Ectodermal cell (in vitro differentiated cells): Measurements from ENCODE around the gene PPP1R16B.
"Not testable (repeated sequence)": the region's sequence is repeated elsewhere in the genome, so short reads cannot be mapped to it uniquely, and the experiment has no call there.

Experiments used
- H3K27ac ChIP-seq: 2 replicates; pipeline ENCODE4 v1.7.0; 2013; ENCODE audit warnings: mild to moderate bottlenecking, low read depth, low read length; ENCODE audit not compliant: insufficient read depth, poor library complexity, severe bottlenecking
- H3K27me3 ChIP-seq: 2 replicates; pipeline ENCODE4 v1.7.0; 2013; ENCODE audit warnings: mild to moderate bottlenecking, low read length; ENCODE audit not compliant: insufficient read depth, control insufficient read depth, poor library complexity, severe bottlenecking
- H3K36me3 ChIP-seq: one replicate; pipeline ENCODE4 v1.7.0; 2013; ENCODE audit warnings: low read length; ENCODE audit not compliant: control insufficient read depth, insufficient read depth
- H3K4me1 ChIP-seq: one replicate; pipeline ENCODE4 v1.7.0; 2013; ENCODE audit warnings: low read length; ENCODE audit not compliant: control insufficient read depth, insufficient read depth
- H3K4me3 ChIP-seq: 2 replicates; pipeline ENCODE4 v1.7.0; 2013; ENCODE audit warnings: low read depth, low read length, control low read depth; ENCODE audit not compliant: insufficient read depth
- H3K9me3 ChIP-seq: 2 replicates; pipeline ENCODE4 v1.7.0; 2013; ENCODE audit warnings: mild to moderate bottlenecking, low read length, moderate library complexity; ENCODE audit not compliant: control insufficient read depth
- WGBS, 2 experiments: methylation state at CpG; one replicate each; pipeline ENCODE4 v1.1.7; 2013; ENCODE audit warnings: missing lambda C conversion rate in 2 of 2; 5-methylcytosine and 5-hydroxymethylcytosine counted together

PPP1R16B gene

DNA sequence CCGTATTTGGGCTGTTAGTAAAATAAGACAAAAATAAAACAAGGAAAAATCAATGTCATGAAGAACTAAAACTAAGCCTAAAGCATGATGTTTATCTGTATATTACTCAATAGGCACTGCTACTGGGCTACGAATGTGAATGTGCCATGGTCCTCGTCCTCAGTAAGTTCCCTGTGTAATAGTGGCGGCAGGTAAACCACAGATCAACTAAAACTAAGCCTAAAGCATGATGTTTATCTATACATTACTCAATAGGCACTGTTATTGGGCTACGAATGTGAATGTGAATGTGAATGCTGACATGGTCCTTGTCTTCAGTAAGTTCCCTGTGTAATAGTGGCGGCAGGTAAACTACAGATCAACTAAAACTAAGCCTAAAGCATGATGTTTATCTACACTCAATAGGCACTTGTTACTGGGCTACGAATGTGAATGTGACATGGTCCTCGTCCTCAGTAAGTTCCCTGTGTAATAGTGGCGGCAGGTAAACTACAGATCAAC is 154.7 kb downstream of the PPP1R16B start:
- H3K36me3 ChIP-seq, H3K4me3 ChIP-seq, H3K27ac ChIP-seq, H3K4me1 ChIP-seq, H3K9me3 ChIP-seq, H3K27me3 ChIP-seq: not testable (repeated sequence)
- 94 to 96% methylated on average over 8 of the region's 9 CpGs for WGBS, 2 experiments

DNA sequence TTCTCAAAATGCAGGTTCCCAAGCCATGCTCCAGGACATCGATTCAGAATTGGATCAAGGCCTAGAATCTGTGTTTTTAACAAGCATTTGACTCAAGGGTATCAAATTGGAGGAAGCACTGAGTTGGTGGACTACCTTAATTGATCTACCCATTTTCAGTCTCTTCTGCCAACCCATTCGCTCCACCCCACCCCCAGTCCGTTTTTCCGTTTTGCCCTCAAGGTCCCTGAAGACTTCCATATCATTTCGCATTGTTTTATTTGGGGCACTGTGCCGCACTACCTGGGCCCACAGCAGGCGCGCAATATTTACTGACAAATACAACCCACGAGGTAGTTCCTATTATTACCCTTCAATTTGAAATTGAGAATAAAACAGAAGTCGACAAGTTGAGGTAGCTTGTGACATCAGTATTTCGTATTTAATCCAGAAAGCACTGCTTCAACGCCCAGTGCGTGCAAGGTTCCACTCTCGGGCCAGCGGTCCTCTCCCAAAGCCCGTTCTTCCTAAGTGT is 156.1 kb downstream of the PPP1R16B start:
- H3K27me3 ChIP-seq = no peaks in the 10 kb centered on the region
- H3K9me3 ChIP-seq = no peaks in the 10 kb centered on the region
- H3K4me3 ChIP-seq = peak overlapping the region; percentile 96
- WGBS, 2 experiments = 19 to 21% methylated on average over 16 of the region's 16 CpGs
- H3K27ac ChIP-seq = peak overlapping the region; percentile 38
- peaks cover 13% of the 10 kb centered on the region for H3K4me1 ChIP-seq
- H3K36me3 ChIP-seq = no peaks in the 10 kb centered on the region

DNA sequence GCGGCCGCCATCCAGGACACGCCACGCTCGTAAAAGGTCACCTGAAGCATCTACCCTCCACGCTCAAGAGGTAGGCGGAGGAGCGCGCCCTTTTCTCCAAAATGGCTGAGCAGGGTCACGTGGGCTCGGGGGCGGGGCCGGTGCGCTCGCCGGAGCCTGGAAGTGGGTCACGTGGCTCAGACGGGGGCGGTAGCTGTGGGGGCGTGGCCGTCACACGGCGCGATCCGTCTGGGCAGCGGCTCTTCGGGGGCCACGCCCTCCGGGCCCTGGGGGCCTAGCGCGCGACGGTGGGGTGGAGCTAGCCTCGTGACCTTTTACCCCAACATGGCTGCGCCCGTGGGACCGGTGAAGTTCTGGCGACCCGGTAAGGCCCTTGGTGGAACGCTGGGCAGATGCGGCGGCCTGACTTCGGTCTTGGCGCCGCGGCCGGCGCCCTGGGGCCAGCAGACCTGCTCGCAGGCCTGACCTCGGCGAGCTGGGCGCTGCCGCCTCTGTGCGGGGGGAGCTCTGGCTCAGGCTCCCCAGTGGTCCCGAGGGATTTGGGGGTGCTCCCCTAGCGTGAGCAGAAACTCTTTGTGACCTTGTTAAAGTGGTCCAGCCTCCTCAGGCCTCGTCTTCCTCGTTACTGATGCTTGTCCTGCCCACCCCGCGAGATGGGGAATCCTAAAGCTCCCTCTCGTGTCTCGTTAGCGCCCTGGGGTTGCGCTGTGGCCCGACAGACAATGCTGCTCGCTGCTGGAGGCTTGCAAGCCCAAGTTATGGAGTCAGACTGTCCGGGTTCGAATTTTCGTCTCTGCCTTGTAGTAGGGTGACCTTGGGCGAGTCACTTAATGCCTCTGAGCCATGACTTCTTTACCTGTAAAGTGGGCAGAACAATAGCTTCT is 156.8 kb downstream of the PPP1R16B start, which contains the start of gene DHX35:
DHX35 (plus strand) TSS at position 301 of the 884 bp plus-strand sequence; CDS start at position 325, 24 bp downstream.
- H3K4me1 ChIP-seq = peaks cover 13% of the 10 kb centered on the region
- WGBS, 2 experiments = 0% methylated on average over 70 of the region's 70 CpGs

DNA sequence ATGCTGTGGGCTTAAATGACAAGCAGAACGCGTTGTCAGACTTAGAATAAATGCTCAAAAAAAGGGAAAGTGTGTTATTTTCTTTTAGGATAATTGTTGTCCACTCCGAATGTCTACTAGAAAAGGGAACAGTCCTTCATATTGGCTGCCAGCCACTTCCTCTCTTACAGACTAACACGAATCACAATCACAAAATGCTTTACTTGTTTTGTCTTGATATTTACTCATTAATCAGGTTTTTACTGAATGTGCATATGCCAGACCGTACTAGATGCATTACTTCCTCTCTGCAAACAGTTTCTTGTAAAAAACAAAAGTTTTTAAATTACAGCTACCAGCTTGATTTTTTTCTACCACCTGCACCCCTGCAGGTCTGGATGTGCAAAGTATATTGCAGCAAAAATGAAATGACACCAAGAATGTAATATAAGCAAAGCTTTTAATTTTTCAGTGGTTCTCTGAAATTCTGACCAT is 157.5 kb downstream of the PPP1R16B start:
- 16 to 21% methylated on average over 5 of the region's 5 CpGs for WGBS, 2 experiments
- Histone ChIP-seq H3K4me1 (peaks cover 13% of the 10 kb centered on the region), H3K27me3 (no peaks in the 10 kb centered on the region), H3K27ac (no peak overlapping the region), H3K4me3 (peak overlapping the region; percentile 96), H3K9me3 (no peaks in the 10 kb centered on the region), H3K36me3 (no peaks in the 10 kb centered on the region)

More for the DNA sequence above, 156.8 kb downstream of the PPP1R16B start, which contains the start of gene DHX35:
- Histone ChIP-seq H3K9me3 (no peaks in the 10 kb centered on the region), H3K27me3 (no peaks in the 10 kb centered on the region), H3K36me3 (no peaks in the 10 kb centered on the region), H3K27ac (peak within 1 kb of the TSS; percentile 89), H3K4me3 (peak within 1 kb of the TSS; percentile 96)

DNA sequence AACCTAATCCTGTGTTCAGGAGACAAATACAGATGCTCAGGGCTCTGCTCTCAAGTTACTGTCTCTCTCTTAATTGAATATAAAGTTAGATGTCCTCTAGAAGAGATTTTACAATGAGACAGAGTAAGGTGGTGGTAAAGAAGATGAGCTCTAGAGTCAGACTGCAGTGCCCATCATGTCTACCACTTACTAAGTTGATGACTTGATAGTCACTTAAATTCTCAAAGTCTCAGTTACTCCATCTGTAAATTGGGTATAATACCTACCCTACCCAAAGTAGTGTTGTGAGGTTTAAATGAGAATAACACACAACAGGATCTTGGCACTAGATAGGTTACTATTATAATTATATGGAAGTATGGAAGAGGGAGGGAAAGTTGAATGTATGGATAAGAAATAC is 158.2 kb downstream of the PPP1R16B start:
- Histone ChIP-seq H3K4me3 (no peak overlapping the region), H3K9me3 (no peaks in the 10 kb centered on the region), H3K36me3 (no peaks in the 10 kb centered on the region), H3K27ac (no peak overlapping the region), H3K4me1 (peaks cover 13% of the 10 kb centered on the region), H3K27me3 (no peaks in the 10 kb centered on the region)

DNA sequence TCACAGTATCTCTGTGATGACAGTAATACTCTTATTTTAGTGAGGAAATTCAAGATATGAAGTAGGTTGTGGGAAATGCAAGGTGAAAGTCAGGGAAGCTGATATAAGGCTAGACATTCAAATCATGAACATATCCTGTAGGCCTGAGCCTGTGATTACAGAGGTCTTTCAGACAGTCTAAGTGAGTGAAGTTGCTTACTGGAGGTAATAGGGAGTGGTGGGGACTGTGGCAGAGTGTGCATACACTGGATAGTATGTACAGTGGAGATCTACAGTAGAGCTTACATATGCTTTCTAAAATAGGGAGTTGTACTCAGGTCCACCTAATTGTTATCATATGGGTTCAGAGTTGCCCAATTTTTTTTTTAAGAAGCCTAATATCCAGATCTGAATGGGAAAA is 159.8 kb downstream of the PPP1R16B start:
- Histone ChIP-seq H3K4me3 (no peak overlapping the region), H3K27ac (no peak overlapping the region)

DNA sequence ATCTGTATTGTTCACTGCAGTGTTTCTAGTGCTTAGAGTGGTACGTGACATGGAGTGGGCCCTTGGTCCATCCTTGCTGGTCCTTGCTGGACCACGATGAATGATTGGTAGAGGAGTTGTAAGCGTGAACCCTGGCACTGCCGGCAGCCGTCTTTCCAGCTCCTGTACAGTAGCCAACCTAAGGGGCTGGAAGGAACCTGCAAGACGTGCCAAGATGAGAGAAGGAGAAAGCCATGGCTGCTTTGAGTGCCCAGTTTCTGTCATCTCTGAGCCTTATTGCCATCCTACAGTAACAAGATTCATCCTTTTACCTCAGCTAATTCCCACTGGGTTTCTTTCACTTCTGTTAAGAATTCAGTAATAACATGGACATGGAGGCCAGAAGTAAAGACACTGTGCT is 162.6 kb downstream of the PPP1R16B start:
- peaks cover 16% of the 10 kb centered on the region for H3K36me3 ChIP-seq
- 96% methylated on average over 6 of the region's 6 CpGs for WGBS, 2 experiments
- no peak overlapping the region for H3K4me3 ChIP-seq
- H3K27ac ChIP-seq = no peak overlapping the region
- H3K4me1 ChIP-seq = peaks cover 6% of the 10 kb centered on the region
- H3K27me3 ChIP-seq = no peaks in the 10 kb centered on the region
- no peaks in the 10 kb centered on the region for H3K9me3 ChIP-seq

More for the DNA sequence above, 159.8 kb downstream of the PPP1R16B start:
- H3K27me3 ChIP-seq = no peaks in the 10 kb centered on the region
- no peaks in the 10 kb centered on the region for H3K9me3 ChIP-seq
- peaks cover 13% of the 10 kb centered on the region for H3K4me1 ChIP-seq
- peaks cover 7% of the 10 kb centered on the region for H3K36me3 ChIP-seq

DNA sequence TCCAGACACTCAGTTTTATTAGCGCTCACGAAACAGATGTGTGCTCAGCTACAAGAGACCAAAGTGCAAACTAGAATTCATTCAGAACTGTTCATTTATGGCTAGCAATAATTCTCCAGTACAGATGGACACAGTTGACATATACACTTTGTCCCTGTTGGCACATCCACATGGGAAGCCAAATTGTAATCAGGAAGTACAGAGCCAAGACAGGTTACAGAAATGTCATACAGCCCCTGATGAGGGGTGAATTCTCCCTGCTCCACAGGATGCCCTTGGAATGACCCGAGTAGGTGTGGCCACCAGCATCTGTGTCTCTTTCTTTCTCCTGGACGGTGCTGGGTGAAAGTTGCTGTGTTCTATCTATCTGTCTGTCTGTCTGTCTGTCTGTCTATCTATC is 164.2 kb downstream of the PPP1R16B start:
- H3K9me3 ChIP-seq = no peaks in the 10 kb centered on the region
- no peak overlapping the region for H3K27ac ChIP-seq
- peaks cover 16% of the 10 kb centered on the region for H3K36me3 ChIP-seq
- H3K27me3 ChIP-seq = no peaks in the 10 kb centered on the region
- H3K4me3 ChIP-seq = no peak overlapping the region
- peaks cover 6% of the 10 kb centered on the region for H3K4me1 ChIP-seq
- WGBS, 2 experiments = 92 to 95% methylated on average over 4 of the region's 4 CpGs

DNA sequence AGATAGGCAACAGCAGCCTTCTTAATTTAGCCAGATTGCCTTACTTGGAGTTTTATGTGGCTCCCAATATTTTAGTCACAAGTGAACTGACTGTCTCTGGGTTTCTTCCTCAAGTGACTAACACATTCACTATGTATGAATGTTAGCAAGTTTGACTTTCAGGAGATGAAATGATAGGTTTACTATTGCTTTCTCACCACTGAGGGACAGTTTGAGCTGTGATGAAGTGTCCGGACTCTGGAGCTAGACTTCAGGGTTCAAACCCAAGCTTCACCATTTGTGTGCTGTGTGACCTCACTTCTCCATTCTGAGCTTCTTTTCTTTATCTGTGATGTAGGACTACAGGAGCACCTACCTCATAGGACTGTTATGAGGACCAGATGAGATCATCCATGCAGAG is 164.8 kb downstream of the PPP1R16B start:
- 94 to 100% methylated on average over 1 of the region's 1 CpG for WGBS, 2 experiments

More for the DNA sequence above, 164.8 kb downstream of the PPP1R16B start:
- peaks cover 16% of the 10 kb centered on the region for H3K36me3 ChIP-seq
- peaks cover 6% of the 10 kb centered on the region for H3K4me1 ChIP-seq
- no peaks in the 10 kb centered on the region for H3K9me3 ChIP-seq
- no peaks in the 10 kb centered on the region for H3K27me3 ChIP-seq
- no peak overlapping the region for H3K27ac ChIP-seq
- no peak overlapping the region for H3K4me3 ChIP-seq
